Heart left ventricle (tissue), 13 donors: ENCODE results near the gene TSC1.

ENCODE experiments used
- POLR2A ChIP-seq, 2 donors: fragments of 450-650 bp; IDR thresholded peaks; one replicate each; pipeline ENCODE4 v1.6.1; 2017; ENCODE audit warnings: antibody characterized with exemption in 2 of 2, mild to moderate bottlenecking in 2 of 2, moderate library complexity in 2 of 2
- TF ChIP-seq, protein P1 (sequence below), 12 donors: fragments of 200-600 bp; sonication (generic) in 4 of 12; IDR thresholded peaks; one replicate each; pipeline versions ENCODE4 v1.5.0 to v1.8.0; 2018 to 2022; ENCODE audit warnings: antibody characterized with exemption in 12 of 12, mild to moderate bottlenecking in 5 of 12
- donor health status: ischemic (EF 13 %, LVEDD 7.1; RV severe dilation, severe dysfunction).
- donor health status: DM: no; HTN: yes; CAD: no.
- donor health status: DM: no; HTN: no; CAD: no.
- donor health status: ischemic (EF 25% LVEDD 6.9; RV normal size, moderate dysfunction).
- donor health status: ischemic (EF 25% LVEDD 5.7; RV mildly dilated, moderate dysfunction).
- donor health status: ischemic (EF 35%, LVEDD 5.7; RV mildly dilated, moderate dysfunction).
- donor health status: nonischemic (EF 11% LVEDD 7.7; RV severe dilation, severe dysfunction).
- donor health status: DM: yes; HTN: yes; CAD: no.
- donor health status: PGD.
- donor health status: ischemic (EF 29% LVEDD 5.4; RV normal size, mild dysfunction).
- donor health status: nonischemic (EF 23%, LVEDD 6.1; RV moderate dilation, normal function).

DNA sequence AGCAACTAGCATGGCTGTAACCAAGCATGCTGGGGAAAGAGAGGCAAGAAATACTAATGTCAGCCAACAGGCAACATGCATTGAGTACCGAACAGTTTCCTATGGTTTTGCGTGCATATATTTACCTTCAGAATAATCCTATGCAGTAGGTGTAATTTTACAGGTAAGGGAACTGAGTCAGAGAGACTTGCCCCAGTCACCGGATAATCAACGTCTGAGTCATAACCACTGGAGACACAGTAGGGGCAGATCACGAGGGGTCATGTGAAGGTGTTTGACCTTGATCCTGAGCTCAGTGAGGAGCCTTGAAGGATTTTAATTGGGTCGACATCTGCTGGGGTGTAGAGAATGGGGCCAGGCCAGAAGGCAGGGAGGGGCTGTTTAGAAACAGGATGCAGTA is 13.4 kb upstream of the TSC1 start:
- TF ChIP-seq, protein P1, sequence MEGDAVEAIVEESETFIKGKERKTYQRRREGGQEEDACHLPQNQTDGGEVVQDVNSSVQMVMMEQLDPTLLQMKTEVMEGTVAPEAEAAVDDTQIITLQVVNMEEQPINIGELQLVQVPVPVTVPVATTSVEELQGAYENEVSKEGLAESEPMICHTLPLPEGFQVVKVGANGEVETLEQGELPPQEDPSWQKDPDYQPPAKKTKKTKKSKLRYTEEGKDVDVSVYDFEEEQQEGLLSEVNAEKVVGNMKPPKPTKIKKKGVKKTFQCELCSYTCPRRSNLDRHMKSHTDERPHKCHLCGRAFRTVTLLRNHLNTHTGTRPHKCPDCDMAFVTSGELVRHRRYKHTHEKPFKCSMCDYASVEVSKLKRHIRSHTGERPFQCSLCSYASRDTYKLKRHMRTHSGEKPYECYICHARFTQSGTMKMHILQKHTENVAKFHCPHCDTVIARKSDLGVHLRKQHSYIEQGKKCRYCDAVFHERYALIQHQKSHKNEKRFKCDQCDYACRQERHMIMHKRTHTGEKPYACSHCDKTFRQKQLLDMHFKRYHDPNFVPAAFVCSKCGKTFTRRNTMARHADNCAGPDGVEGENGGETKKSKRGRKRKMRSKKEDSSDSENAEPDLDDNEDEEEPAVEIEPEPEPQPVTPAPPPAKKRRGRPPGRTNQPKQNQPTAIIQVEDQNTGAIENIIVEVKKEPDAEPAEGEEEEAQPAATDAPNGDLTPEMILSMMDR (IDR thresholded peaks at IDR 0.05), result no peak
- no peak for TF ChIP-seq POLR2A (IDR thresholded peaks at IDR 0.05)
